B cell (primary cell): ENCODE data around the gene ANK3. TPM values are rescaled to one million over a fixed set of nuclear protein-coding genes. Genes with fewer than 3 reads are reported as not detected.

Experiments
- ATAC-seq: fragments of 200-7000 bp; cut with Tn5 transposase; one replicate; pipeline ENCODE4 v1.10.0; 2021; ENCODE audit warnings: low read depth, mild to moderate bottlenecking, moderate number of reproducible peaks, moderate library complexity
- CTCF ChIA-PET: fragments of 350-600 bp; sonication (Branson Sonifier 250); formaldehyde crosslinking; loops from one replicate; lab custom pipeline; 2021; ENCODE audit warnings: antibody characterized with exemption, inconsistent platforms; lab: Charles Lee
- POLR2A ChIA-PET: fragments of 350-600 bp; sonication (Branson Sonifier 250); formaldehyde crosslinking; loops from one replicate; lab custom pipeline; 2021; ENCODE audit warnings: antibody characterized with exemption; lab: Charles Lee
- DNase-seq: peaks from one replicate; pipeline ENCODE4 v3.0.0; 2013
- H2AFZ ChIP-seq: 2 replicates; pipeline ENCODE4 v1.6.1; 2012; ENCODE audit warnings: mild to moderate bottlenecking, low read depth, low read length; ENCODE audit not compliant: insufficient read depth, poor library complexity, severe bottlenecking
- H3K27ac ChIP-seq, 2 donors: 1 replicate in 1 of 2; 2 replicates in 1 of 2; pipeline ENCODE4 v1.5.1; 2012 to 2013; ENCODE audit warnings: low read length in 2 of 2, mild to moderate bottlenecking in 2 of 2, moderate library complexity in 1 of 2
- H3K27me3 ChIP-seq, 4 experiments: fragments of 200-600 bp in 1 of 4; sonication (generic) in 1 of 4; replicated peaks in 1 of 4; 1 replicate in 2 of 4; 2 replicates in 2 of 4; pipeline versions ENCODE4 v1.6.1 to v1.7.0; 2013 to 2016; ENCODE audit warnings: low read length in 3 of 4, mild to moderate bottlenecking in 2 of 4, mixed read lengths in 1 of 4, moderate library complexity in 1 of 4; ENCODE audit not compliant: insufficient read depth in 4 of 4, control insufficient read depth in 3 of 4; ENCODE audit errors: control extremely low read depth in 1 of 4
- H3K36me3 ChIP-seq, 2 experiments: replicated peaks in 1 of 2; 1 replicate in 1 of 2; 2 replicates in 1 of 2; pipeline versions ENCODE4 v1.6.1 to v1.7.1; 2013; ENCODE audit warnings: low read length in 1 of 2; ENCODE audit not compliant: insufficient read depth in 2 of 2, control insufficient read depth in 1 of 2; ENCODE audit errors: control extremely low read depth in 1 of 2, extremely low read depth in 1 of 2
- H3K4me1 ChIP-seq, 2 donors: fragments of 200-600 bp in 1 of 2; sonication (generic) in 1 of 2; 1 replicate in 1 of 2; 2 replicates in 1 of 2; pipeline versions ENCODE4 v1.5.1 to v1.6.1; 2013 to 2017; ENCODE audit warnings: low read length in 2 of 2; ENCODE audit not compliant: control insufficient read depth in 2 of 2, insufficient read depth in 2 of 2
- H3K4me2 ChIP-seq: replicated peaks from 2 replicates; pipeline ENCODE3; 2012; ENCODE audit warnings: mild to moderate bottlenecking, low read depth, low read length; ENCODE audit not compliant: poor library complexity, severe bottlenecking
- H3K4me3 ChIP-seq, 5 experiments: fragments of 200-600 bp in 1 of 5; sonication (generic) in 1 of 5; 1 replicate in 3 of 5; 2 replicates in 2 of 5; pipeline versions ENCODE4 v1.5.1 to v1.7.0; 2011 to 2016; ENCODE audit warnings: low read length in 4 of 5, mild to moderate bottlenecking in 4 of 5, low read depth in 2 of 5, control low read depth in 1 of 5, moderate library complexity in 1 of 5; ENCODE audit not compliant: insufficient read depth in 1 of 5; ENCODE audit errors: control extremely low read depth in 1 of 5, extremely low read depth in 1 of 5
- H3K79me2 ChIP-seq: fragments of 200-600 bp; sonication (generic); one replicate; pipeline ENCODE4 v1.6.0; 2016; ENCODE audit warnings: low read length; ENCODE audit not compliant: control insufficient read depth, insufficient read depth
- H3K9ac ChIP-seq: fragments of 200-600 bp; sonication (generic); 2 replicates; pipeline ENCODE4 v1.6.1; 2017; ENCODE audit warnings: mild to moderate bottlenecking, low read length, moderate library complexity
- H3K9me3 ChIP-seq, 3 donors: one replicate each; pipeline versions ENCODE4 v1.6.1 to v1.7.1; 2013; ENCODE audit warnings: low read length in 2 of 3; ENCODE audit not compliant: control insufficient read depth in 2 of 3, insufficient read depth in 1 of 3; ENCODE audit errors: control extremely low read depth in 1 of 3
- H4K20me1 ChIP-seq: 2 replicates; pipeline ENCODE4 v1.6.0; 2012; ENCODE audit warnings: mild to moderate bottlenecking, low read length; ENCODE audit not compliant: insufficient read depth, control insufficient read depth, poor library complexity, severe bottlenecking
- H3K27ac Mint-ChIP-seq: one replicate; pipeline ENCODE4 v1.8.0; 2021; ENCODE audit warnings: mixed read lengths
- H3K27me3 Mint-ChIP-seq: one replicate; pipeline ENCODE4 v1.8.0; 2021; ENCODE audit warnings: mixed read lengths
- H3K4me1 Mint-ChIP-seq: one replicate; pipeline ENCODE4 v1.8.0; 2021; ENCODE audit warnings: mixed read lengths
- H3K4me3 Mint-ChIP-seq: one replicate; pipeline ENCODE4 v1.8.0; 2021; ENCODE audit warnings: mixed read lengths
- H3K9me3 Mint-ChIP-seq: one replicate; pipeline ENCODE4 v1.8.0; 2022; ENCODE audit warnings: mixed read lengths; ENCODE audit not compliant: insufficient read depth
- EZH2 ChIP-seq: IDR thresholded peaks from 2 replicates; pipeline ENCODE4 v1.6.1; 2012; ENCODE audit warnings: borderline replicate concordance, low read depth, mild to moderate bottlenecking, moderate library complexity, low read length; ENCODE audit not compliant: insufficient read depth, poor library complexity, severe bottlenecking
- WGBS: methylation state at CpG from one replicate; pipeline ENCODE4 v1.1.5; 2013; ENCODE audit warnings: missing lambda C conversion rate; ENCODE audit not compliant: insufficient coverage; 5-methylcytosine and 5-hydroxymethylcytosine counted together
- intact Hi-C: fragments of 100-400 bp; cut with micrococcal nuclease; formaldehyde crosslinking; loops from one replicate; pipeline ENCODE4 v1.10.0; 2022
- polyA plus RNA-seq: library from polyadenylated mRNA; depleted of rRNA; stranded (reverse); fragments of >200 nt; gene quantifications from 2 replicates; pipeline ENCODE4 v1.2.3, GENCODE V29; 2012
- total RNA-seq, 2 donors: library from RNA; stranded (reverse); fragments of 120-200 nt in 1 of 2; gene quantifications; 1 replicate in 1 of 2; 2 replicates in 1 of 2; pipeline versions ENCODE4 v1.2.3 to v1.2.4, GENCODE V29; 2013 to 2022
- TF ChIP-seq, protein P1 (sequence below): fragments of 200-600 bp; IDR thresholded peaks from one replicate; pipeline ENCODE4 v1.8.0; 2022; ENCODE audit warnings: antibody characterized with exemption, mild to moderate bottlenecking

The ANK3 gene
- total and polyA plus RNA-seq, 2 donors (not counting 1 experiment from before 2014, with no cell fraction given) = 4.9 to 21.6 TPM

DNA sequence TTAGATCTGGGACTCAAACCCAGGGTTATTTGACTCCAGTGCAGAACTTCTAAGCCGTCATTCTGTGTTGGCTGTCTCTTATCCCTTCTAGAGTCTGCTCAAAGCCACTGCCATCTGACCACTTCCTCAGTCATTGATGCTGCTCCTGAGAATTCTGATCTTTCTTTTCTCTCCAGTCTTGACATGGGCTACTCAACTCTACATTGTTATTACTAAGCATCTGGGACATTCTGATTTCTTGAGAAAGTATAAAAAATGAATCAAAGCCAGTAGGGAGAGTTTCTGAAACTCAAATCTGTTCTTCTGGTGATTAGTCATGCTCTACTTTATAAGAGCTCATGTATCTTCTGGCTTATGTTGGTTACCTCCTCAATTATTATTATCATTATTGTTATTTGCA lies 48.7 kb downstream of the ANK3 start:
- Histone ChIP-seq H3K36me3 (no peaks in the 10 kb centered on the region), H4K20me1 (no peaks in the 10 kb centered on the region), H3K27ac (no peak overlapping the region), H3K9ac (no peak overlapping the region), H2AFZ (no peak overlapping the region), H3K27me3 (no peaks in the 10 kb centered on the region), H3K4me2 (no peak overlapping the region), H3K79me2 (no peaks in the 10 kb centered on the region), H3K9me3 (no peaks in the 10 kb centered on the region), H3K4me3 (no peak overlapping the region), H3K4me1 (no peaks in the 10 kb centered on the region)
- intact Hi-C loops = no loop called here
- DNase-seq (no peak), ATAC-seq (no peak)
- Mint-ChIP-seq H3K27ac (no peak overlapping the region), H3K27me3 (no peaks in the 10 kb centered on the region), H3K4me3 (no peak overlapping the region), H3K4me1 (no peaks in the 10 kb centered on the region), H3K9me3 (no peaks in the 10 kb centered on the region)
- CTCF ChIA-PET = interaction anchor here (3.1 to 3.5 kb wide), 2 partner anchors 10 to 103 kb away, joined by 9 to 15 read pairs; no protein-coding TSS in a partner anchor
- POLR2A ChIA-PET = no interaction called here
- TF ChIP-seq, protein P1, sequence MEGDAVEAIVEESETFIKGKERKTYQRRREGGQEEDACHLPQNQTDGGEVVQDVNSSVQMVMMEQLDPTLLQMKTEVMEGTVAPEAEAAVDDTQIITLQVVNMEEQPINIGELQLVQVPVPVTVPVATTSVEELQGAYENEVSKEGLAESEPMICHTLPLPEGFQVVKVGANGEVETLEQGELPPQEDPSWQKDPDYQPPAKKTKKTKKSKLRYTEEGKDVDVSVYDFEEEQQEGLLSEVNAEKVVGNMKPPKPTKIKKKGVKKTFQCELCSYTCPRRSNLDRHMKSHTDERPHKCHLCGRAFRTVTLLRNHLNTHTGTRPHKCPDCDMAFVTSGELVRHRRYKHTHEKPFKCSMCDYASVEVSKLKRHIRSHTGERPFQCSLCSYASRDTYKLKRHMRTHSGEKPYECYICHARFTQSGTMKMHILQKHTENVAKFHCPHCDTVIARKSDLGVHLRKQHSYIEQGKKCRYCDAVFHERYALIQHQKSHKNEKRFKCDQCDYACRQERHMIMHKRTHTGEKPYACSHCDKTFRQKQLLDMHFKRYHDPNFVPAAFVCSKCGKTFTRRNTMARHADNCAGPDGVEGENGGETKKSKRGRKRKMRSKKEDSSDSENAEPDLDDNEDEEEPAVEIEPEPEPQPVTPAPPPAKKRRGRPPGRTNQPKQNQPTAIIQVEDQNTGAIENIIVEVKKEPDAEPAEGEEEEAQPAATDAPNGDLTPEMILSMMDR = no peak
- TF ChIP-seq EZH2 = no peak
- 71% methylated on average over 1 of the region's 1 CpG for WGBS

DNA sequence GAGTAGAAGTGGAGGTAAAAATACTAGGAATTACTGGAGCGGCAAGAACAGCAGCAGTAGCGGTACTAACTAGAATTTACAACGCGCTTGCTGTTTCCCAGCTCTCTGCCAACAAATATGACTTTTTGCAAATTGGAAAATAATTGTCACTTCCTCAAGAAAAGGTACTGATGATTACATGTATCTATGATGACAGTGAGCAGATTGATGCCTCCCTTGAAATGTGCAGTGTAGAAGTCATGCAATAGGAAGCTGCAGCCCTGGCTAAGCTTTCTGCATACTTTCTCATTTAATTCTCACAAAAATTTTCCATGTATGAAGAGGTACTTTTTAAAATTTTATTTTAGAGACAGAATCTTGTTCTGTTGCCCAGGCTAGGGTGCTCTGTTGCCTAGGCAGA lies 49.9 kb downstream of the ANK3 start:
- no peaks in the 10 kb centered on the region for H3K9me3 Mint-ChIP-seq
- ATAC-seq = no peak
- POLR2A ChIA-PET = no interaction called here

More for the DNA sequence above, 49.9 kb downstream of the ANK3 start:
- no peaks in the 10 kb centered on the region for H3K27me3 ChIP-seq
- H3K27ac ChIP-seq = no peak overlapping the region
- Mint-ChIP-seq H3K4me1 (peaks cover 2% of the 10 kb centered on the region), H3K27ac (no peak overlapping the region), H3K27me3 (no peaks in the 10 kb centered on the region), H3K4me3 (no peak overlapping the region)
- no peaks in the 10 kb centered on the region for H3K79me2 ChIP-seq
- intact Hi-C loops = no loop called here
- H3K9ac ChIP-seq = no peak overlapping the region
- no CpG with 5 or more reads among the region's 4 CpGs for WGBS
- no peaks in the 10 kb centered on the region for H4K20me1 ChIP-seq
- H3K9me3 ChIP-seq = no peaks in the 10 kb centered on the region
- no peaks in the 10 kb centered on the region for H3K4me1 ChIP-seq
- no peak overlapping the region for H3K4me3 ChIP-seq
- CTCF ChIA-PET = interaction anchor here (1.4 to 3.5 kb wide), 3 partner anchors 12 to 102 kb away, joined by 5 to 15 read pairs (median 9); no protein-coding TSS in a partner anchor
- TF ChIP-seq EZH2 = no peak
- TF ChIP-seq, protein P1 = no peak
- no peaks in the 10 kb centered on the region for H3K36me3 ChIP-seq
- DNase-seq = no peak
- H3K4me2 ChIP-seq = no peak overlapping the region
- no peak overlapping the region for H2AFZ ChIP-seq
